GM18868 (cell line): ENCODE measurements around the gene CCNG2.

Source experiments
- ATAC-seq: cut with Tn5 transposase; IDR thresholded peaks from one replicate; pipeline ENCODE4 v1.9.1; 2021; ENCODE audit warnings: mild to moderate bottlenecking, moderate library complexity; ENCODE audit not compliant: unreplicated experiment

Gene CCNG2

DNA sequence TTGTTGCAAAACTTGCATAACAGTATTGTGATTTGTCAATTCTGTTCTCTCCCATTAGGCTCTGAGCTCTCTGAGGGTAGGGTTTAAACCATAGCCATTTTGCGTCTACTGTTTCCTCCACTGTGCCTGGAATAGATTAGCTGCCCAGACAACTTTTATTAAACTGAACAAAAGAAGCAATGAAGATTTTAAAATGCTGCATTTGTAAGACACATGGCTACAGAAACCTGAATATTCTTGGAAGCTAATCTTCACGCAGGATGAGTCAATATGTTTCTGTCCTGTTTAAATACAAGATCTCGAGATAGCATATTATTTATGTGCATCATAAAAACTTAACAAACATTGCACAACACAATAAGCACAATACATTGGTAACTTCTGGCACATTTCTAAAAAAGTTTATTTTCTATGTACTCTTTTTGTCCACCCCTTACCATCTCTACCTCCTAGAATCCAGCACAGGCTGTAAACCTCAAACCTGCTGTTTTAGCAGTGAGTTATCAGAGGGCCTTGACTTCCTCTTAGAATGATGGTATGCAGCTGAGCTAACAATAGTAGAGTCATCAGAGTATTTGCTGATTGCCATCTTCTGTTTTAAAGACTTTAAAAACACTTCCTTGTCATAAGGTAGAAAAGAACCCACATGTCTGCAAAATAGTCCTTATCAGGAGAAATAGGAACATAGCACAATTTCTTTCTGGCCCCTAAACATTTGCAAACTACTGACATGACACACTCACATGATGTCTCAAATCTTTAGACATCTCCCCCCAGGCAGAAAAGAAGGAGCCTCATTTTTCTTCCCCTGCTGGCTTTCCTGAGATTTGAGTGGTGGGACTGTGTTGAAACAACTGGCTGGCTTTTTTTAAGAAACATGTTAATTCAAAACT is 10.6 kb upstream of the CCNG2 start:
- peak; percentile 54 for ATAC-seq

DNA sequence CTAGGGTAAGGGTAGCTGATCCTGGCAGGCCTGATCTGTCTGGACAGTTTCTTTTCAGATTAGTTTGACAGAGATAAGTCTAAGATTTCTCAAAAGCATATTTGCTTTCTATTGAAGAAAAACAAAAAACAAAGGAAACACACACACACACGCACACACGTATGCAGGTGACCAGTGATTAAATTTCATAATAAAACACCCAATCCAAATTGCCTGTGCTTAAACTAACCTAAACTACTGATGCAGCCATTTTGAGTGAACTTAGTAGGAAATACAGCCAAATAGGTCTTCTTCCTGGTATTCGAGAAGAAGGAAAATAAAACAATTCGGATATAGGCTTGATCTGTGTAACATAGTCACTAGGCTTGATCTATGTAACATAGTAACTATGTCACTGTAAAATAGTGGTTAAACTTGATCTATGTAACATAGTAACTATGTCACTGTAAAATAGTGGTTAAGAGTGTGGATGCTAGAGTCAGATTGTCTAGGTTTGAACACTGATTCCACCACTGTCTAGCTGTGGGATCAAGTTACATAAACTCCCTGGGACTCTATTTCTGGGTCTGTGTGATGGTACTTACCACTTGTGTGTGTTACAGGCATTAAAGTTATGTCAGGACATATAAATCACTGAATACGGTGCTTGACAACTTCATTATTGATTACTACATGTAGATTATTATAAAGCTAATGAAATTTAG is 9.8 kb upstream of the CCNG2 start:
- no peak for ATAC-seq

DNA sequence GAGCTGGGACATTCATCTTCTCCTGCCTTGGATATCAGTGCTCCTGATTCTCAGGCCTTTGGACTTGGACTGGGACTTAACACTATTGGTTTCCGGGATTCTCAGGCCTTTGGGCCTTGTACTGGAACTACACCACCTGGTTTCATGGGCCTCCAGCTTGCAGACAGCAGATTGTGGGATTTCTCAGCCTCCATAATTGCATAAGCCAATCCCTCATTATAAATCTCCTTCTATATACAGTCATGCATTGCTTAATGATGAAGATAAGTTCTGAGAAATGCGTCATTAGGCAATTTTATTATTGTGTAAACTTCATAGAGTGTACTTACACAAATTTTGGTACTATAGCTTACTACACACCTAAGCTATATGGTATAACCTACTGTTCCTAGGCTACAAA is 8.9 kb upstream of the CCNG2 start:
- ATAC-seq: no peak

DNA sequence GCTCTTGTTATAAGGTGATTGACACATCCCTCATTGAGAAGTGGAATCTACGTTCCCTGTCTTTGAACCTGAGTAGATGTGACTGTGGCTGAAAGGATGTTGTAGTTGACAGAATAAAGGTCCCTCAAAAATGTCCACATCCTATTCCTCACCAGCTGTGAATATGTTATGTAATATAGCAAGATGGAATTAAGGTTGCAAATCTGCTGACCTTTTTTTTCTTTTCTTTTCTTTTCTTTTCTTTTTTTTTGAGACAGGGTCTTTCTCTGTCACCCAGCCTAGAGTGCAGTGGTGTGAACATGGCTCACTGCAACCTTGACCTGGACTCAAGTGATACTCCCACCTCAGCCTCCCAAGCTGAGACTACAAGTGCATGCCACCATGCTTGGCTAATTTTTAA is 7.2 kb upstream of the CCNG2 start:
- ATAC-seq: no peak

DNA sequence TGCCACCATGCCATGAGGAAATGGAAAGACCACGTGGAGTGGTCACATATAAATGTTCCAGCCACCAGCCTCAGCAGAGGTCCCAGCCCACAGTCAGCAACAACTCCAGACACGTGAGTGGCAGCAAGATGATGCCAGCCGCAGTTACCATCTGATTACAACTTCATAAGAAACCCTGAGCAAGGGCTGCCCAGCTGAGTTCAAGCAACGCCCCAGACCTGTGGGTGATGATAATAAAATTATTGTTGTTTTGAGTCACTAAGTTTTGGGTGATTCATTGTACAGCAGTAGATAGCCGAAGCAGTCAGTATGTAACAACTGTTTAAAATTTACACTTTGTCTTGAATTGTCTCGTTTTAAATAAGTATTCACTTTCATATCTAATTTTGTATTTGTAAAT is 5.8 kb upstream of the CCNG2 start:
- no peak for ATAC-seq

DNA sequence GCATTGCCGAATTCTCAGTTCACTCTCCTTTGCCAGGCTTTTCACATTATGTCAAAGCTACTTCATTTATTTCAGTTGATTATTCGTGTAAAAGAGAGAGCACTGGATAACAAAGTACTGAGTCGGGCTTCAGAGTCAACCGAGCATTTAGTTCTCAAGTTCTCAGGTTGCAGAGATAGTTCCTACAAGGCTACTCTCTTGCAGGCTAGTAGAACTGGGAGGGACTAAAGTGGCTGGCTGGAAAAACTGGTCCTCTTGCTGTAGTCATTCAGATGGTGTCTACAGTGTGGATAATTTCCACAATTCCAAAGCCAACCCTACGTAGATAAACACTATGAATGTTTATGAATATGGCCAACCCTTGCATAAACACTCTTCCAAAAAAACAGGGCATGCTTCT is 4.6 kb upstream of the CCNG2 start:
- no peak for ATAC-seq

DNA sequence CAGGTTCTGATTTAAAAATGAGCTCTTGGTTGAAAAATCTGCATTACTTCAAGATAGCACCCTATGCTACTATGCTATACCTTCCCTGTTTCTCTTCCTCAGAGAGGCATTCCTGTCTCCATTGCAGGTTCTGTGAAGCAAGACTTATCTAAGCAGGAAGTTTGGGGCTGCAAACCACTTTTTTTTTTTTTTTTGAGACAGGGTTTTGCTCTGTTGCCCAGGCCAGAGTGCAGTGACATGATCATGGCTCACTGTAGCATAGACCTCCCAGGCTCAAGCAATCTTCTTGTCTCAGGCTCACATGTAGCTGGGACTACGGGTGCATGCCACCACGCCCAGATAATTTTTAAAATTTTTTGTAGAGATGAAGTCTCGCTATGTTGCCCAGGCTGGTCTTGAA is 4.0 kb upstream of the CCNG2 start:
- no peak for ATAC-seq

DNA sequence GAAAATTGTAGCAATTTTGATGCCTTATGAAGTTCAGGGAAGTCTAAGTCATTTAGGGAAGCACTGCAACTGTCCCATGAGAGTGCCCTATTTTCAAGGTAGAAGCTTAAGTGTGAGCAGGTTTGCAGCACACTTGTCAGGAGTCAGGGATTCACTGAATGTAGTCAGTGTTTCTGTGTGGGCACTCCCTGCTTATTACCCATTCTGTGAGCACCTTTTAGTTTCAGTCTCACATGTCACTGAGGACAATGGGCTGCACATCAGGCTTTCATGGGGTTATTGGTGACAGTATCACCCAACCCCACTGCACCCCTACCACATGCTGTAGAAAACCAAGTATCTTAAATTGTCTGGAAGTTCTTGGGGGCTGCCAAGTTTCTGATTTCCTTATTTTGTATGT is 2.9 kb upstream of the CCNG2 start:
- peak; percentile 13 for ATAC-seq

DNA sequence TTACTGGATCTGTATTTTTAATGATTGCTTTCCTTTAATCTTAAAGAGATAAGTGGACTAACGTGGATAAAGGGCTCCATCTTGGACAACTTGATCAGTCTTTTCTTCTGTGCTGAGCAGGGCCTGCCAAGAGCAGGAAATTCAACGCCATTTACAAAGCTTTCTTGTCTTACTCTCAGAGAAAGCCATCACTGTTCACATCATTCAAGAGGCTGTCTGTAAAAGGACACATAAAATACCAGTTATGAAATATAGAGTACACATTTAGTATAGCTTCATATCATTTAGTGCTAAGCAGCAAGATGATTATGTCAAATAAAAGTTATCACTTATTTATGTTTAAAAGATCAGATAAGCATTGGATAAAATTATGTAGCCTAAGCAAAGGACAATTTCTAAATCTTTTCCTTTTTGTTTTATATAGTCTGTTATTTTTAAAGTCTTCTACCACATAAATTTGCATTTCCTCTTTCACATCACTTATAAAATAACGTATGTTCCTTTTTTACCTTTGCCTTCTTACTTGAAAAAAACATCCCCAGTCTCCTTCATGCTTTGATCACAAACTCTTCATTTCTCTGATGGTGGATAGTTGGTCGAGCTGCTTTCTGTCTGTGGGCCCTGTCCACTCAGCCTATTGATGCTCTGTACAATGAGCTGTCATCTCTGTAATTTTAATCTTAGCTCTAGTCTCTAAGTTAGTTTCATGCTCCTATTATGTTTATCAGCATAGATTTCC is 2.1 kb upstream of the CCNG2 start:
- ATAC-seq: no peak

DNA sequence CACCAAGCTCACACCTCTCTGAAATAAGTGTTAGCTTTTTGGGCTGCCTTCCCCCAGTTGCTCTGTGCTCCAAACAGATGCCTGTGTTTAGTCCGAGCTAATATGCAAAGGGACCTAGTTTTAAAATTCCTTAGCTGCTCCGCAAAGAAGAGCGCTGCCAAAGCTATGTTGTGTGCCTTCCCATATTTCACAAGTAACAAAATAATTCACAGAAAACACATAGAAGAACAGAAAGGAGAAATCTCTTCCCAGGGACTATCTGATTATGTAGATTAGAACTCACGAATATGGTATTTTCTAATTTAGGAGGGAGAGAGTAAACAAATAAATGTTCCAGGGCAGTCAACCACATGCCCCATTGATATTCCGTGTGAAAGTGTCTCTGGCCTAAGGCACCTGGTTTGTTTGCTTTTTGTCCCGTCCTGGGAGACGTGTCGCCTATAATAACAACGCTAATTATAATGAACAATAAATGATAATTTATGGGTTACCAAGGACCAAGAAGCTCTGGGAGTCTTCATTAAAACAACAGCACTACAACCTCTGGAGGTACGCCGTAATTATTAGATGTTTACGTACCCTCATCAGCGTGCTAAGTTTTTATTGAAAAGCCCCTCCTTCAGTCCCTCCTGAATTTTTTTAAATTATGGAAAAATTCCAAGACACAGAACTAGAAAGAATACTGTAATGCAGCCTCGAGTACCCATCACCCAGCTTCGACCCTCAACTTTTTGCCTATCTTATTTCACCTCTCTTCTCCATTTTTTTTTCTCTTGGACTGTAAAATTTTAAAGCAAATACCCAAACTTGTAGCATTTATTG is 1.2 kb upstream of the CCNG2 start:
- no peak for ATAC-seq

DNA sequence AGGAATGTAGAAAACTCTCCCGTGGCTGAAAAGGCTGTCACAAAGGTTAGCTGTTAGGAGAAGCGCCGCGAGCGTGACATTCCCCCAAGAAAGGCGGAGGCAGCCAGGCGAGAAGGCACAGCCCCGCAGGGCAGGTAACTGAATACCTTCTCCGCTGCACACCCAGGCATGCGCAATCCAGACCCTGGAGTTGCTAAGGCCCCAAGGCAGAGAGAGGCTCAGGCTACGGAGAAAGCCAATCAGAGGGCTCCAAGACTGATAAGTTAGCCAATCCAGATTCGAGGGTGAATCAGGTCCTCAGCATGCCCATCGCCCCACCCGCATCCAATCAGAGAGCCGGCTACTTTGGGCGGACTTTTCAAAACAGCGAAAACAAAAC is 485 bp upstream of the CCNG2 start:
- peak; percentile 81 for ATAC-seq

DNA sequence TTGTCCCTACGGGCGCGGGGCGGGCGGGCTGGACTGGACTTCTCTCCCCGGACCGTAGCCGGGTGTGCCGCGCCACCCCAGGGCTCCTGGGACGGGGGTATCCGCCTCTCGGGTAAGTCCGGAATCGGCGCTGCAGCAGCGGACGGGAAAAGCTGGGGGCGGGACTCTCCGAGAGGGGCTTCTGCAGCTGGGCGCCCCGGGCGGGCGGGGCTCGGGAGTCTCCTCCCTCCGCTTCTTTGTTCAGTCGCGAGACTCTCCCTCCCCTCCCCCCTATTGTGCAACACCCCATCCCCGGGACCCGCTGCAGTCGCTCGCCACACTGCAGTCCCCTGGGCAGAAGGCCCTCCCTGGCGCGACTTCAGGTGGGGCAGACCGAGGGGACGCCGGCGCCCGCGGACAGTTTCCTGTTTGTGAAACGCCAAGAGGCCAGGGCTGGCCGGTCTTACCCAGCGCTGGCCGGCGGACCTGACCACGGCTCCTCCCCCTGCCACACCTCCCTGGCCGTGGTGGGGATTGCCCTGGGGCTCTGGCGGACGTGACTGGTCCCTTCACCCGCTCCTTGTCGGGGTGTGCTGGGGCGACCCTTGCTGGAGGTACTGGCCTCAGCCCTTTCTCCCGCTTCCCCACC is 966 bp downstream of the CCNG2 start:
- ATAC-seq: peak; percentile 56

DNA sequence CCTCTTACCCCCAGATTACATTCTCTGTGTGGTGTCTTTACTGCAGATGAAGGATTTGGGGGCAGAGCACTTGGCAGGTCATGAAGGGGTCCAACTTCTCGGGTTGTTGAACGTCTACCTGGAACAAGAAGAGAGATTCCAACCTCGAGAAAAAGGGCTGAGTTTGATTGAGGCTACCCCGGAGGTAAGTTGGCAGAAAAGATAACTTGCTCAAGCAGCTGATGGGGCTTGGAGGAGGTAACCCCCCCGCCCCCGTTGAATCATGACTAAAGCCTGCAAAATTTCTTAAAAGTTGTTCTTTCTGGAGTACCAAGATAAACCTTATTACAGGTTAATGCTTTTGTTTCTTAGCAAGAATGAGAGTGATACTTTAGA is 1.5 kb downstream of the CCNG2 start:
- no peak for ATAC-seq

DNA sequence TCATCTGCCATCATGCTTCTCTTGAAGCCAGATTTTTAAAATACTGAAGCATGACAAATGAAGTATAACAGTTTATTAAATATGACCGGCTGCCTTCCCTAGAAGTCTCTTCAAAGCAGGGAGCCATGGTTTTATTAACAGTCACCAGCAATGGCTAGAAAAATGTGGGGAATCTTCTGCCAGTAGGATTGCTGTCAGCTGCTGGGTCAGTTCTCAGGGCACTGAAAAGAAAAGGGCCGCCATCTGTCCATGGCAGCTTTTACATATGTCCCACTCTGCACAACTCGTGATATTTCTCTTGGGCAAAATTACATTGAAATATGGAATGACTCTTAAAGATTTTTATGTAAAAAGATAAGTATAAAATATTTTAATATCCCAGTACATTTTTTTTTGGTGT is 2.8 kb downstream of the CCNG2 start:
- ATAC-seq: no peak

DNA sequence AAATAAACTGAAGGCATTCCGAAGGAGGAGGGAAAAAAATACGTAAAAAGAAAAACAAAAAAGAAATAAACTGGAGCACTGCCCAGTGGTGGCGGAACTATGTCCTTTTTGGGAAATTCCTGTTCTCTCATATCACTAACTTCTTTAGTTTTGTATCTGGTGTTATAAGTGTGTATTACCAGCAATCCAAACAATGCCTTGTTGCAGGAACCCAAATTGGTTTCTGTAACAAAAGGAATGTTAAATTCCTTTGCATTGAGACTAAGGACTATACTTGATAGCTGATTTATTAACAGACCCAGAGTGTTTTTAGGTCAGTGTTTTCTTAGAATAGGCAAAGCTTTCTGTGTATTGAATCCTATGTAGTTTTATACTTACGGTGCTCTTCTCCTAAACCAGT is 6.6 kb downstream of the CCNG2 start:
- ATAC-seq: no peak

DNA sequence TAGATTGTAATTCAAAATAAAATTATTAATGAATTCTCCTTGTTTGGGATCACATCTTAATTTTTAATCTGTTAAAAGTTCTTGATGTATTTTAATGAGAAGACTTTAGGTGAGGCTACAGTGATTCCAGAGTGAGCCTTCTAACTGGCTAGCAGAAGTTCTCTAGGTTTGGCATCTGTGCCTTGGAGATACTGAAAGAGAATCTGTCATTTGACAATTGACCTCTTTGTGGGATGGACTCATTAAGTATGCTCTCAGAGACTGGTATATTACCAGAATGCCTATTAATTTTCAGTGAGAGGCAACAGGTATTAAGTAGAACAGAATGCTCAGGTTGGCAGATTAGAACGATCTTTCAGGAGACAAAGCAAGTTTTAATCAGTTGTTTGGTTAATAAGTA is 10.2 kb downstream of the CCNG2 start:
- no peak for ATAC-seq

DNA sequence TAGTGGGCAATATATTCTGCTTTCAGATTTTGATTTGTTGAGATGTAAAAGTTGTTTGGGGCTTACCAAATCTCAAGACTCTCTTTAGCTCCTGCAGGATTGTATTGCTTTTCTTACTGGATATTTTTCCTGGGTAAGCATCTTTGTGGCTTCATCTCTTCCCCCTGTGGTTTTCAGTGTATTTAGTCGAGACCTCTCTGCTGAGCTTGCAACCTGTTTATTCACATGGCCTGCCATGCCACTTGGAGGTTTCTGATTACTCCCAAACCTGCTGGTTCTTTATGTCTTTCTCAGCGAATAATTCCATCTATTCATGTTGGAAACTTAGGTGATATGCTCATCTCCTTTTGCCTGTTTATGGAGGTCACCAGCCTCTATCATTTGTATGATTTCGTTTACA is 10.9 kb downstream of the CCNG2 start:
- ATAC-seq: no peak

DNA sequence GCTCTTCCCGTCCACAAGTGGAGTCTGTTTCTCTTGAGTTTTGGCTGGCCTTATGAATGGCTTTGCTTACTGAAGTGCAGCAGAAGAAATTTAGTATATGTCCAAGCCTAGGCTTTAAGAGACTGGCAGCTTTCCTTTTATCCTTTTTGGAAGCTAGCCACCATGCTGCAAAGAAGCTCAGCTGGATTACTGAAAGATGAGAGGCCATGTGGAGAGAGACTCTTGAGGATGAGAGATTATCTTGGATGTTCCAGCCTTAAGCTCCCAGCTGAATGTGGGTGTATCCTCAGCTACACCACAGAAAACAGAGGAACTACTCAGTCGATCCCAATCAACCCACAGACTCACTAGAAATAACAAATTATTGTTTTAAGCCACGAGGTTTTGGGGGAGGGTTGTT is 12.5 kb downstream of the CCNG2 start:
- ATAC-seq: no peak

DNA sequence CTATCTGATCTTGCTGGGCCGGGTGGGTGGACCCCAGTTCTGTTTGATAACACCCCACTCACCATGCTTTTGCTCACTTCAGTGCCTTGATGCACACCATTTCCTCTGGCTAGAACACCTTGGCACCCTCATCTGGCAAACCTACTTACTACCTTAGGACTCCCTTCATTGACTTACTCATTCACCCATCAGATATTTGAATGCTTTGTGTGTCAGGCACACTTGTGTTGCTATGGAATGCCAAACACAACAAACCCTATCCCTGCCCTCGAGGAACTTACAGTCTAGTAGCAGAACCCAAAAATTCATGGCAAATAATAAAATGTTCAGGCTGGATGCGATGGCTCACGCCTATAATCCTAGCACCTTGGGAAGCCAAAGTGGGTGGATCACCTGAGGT is 13.9 kb downstream of the CCNG2 start:
- ATAC-seq: no peak

DNA sequence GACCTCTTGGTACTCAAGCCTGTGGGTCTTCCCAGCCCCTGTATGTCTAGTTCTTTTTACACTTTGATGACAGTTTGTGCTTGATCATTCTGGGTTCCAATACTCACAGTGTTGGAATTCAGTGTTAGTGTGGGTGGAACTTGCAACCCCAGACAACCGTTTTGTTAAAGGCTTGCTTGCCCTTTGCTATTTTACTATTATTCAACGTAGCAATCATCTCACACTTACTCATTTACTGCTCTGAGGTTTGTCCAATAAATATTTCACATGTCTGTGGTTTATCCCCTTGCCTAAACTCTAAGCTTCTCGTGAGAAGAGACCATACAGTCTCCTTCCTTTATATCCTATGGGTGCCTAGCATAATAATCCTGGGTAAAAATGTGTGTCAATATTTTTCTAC is 15.3 kb downstream of the CCNG2 start:
- no peak for ATAC-seq

DNA sequence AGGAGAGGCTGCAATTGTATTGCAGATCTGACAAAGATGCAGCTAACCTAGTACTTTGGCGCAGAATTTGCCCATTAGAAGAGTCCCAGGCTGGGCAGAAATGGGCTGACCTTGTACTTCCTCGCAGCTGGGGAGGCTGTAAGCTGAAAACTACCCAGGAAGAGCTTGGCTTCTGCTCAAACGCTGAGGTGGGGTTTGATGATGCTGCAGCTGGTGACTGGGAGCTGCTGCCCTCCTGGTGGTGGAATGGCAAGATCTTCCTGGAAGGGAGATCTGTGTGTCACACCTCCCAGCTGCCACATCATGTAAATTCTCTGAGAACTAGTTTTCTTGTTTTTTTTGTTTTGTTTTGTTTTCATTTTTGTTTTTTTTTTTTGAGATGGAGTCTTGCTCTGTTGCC is 17.4 kb downstream of the CCNG2 start:
- ATAC-seq: no peak
